ENCODE results near the gene LRRTM4.

Gene LRRTM4

DNA sequence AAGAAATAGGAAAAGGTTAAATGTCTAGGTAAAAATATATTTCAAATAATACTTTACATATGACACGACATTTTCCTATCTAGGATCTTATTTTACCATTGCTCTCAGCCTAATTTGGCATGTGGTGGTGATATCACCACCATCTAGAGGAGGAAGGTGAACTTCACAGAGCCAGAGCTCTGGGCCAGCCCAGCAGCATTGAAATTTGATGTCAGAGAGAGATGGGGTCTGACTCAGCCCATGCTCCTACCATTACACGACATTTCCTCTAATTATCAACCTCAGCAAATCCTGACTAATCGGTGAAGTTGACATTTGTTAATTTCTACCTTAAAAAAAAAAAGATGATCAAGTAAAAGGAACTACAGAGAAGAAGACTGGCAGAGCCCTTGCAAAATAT is 42.3 kb downstream of the LRRTM4 start:
- Histone ChIP-seq H3K36me3 (ENCODE audit: control insufficient read depth, insufficient read depth, low read length) (no peaks in the 10 kb centered on the region), H3K4me1 (ENCODE audit: control insufficient read depth, insufficient read depth, low read length) (no peaks in the 10 kb centered on the region), H3K27ac (ENCODE audit: insufficient read depth, low read depth, low read length, poor library complexity, severe bottlenecking) (no peak overlapping the region), H3K4me3 (ENCODE audit: insufficient read depth, low read depth, low read length) (no peak overlapping the region), H3K27me3 (ENCODE audit: control insufficient read depth, insufficient read depth, low read length, poor library complexity, severe bottlenecking) (no peaks in the 10 kb centered on the region), H3K9me3 (ENCODE audit: control insufficient read depth, low read length) (no peaks in the 10 kb centered on the region)
- 83 to 90% methylated on average over 2 to 3 of the region's 3 CpGs for WGBS, 2 experiments

- no peak overlapping the region for H3K27ac ChIP-seq (ENCODE audit: insufficient read depth, low read depth, low read length, poor library complexity, severe bottlenecking)
- H3K4me1 ChIP-seq (ENCODE audit: control insufficient read depth, insufficient read depth, low read length), result no peaks in the 10 kb centered on the region
- H3K9me3 ChIP-seq (ENCODE audit: control insufficient read depth, low read length), result no peaks in the 10 kb centered on the region
- 91 to 92% methylated on average over 6 of the region's 6 CpGs for WGBS, 2 experiments
- H3K27me3 ChIP-seq (ENCODE audit: control insufficient read depth, insufficient read depth, low read length, poor library complexity, severe bottlenecking), result no peaks in the 10 kb centered on the region
- no peaks in the 10 kb centered on the region for H3K36me3 ChIP-seq (ENCODE audit: control insufficient read depth, insufficient read depth, low read length)
- no peak overlapping the region for H3K4me3 ChIP-seq (ENCODE audit: insufficient read depth, low read depth, low read length)
These were observed 42.8 kb downstream of the LRRTM4 start for GRCh38 chr2:77479395-77479794.

GRCh38 chr2:77470096-77470495 is 52.1 kb downstream of the LRRTM4 start:
- Histone ChIP-seq H3K4me1 (ENCODE audit: control insufficient read depth, insufficient read depth, low read length) (no peaks in the 10 kb centered on the region), H3K27ac (ENCODE audit: insufficient read depth, low read depth, low read length, poor library complexity, severe bottlenecking) (no peak overlapping the region)
- WGBS, 2 experiments, result 93 to 95% methylated on average over 2 to 3 of the region's 3 CpGs

GRCh38 chr2:77469106-77469505 is 53.1 kb downstream of the LRRTM4 start:
- no peaks in the 10 kb centered on the region for H3K27me3 ChIP-seq (ENCODE audit: control insufficient read depth, insufficient read depth, low read length, poor library complexity, severe bottlenecking)
- no peak overlapping the region for H3K27ac ChIP-seq (ENCODE audit: insufficient read depth, low read depth, low read length, poor library complexity, severe bottlenecking)
- H3K36me3 ChIP-seq (ENCODE audit: control insufficient read depth, insufficient read depth, low read length), result no peaks in the 10 kb centered on the region
- no peaks in the 10 kb centered on the region for H3K9me3 ChIP-seq (ENCODE audit: control insufficient read depth, low read length)
- no peaks in the 10 kb centered on the region for H3K4me1 ChIP-seq (ENCODE audit: control insufficient read depth, insufficient read depth, low read length)
- no peak overlapping the region for H3K4me3 ChIP-seq (ENCODE audit: insufficient read depth, low read depth, low read length)
- WGBS, 2 experiments, result 91 to 97% methylated on average over 3 to 4 of the region's 4 CpGs

More at GRCh38 chr2:77470096-77470495, 52.1 kb downstream of the LRRTM4 start:
- H3K9me3 ChIP-seq (ENCODE audit: control insufficient read depth, low read length), result no peaks in the 10 kb centered on the region
- H3K36me3 ChIP-seq (ENCODE audit: control insufficient read depth, insufficient read depth, low read length), result no peaks in the 10 kb centered on the region
- no peak overlapping the region for H3K4me3 ChIP-seq (ENCODE audit: insufficient read depth, low read depth, low read length)
- H3K27me3 ChIP-seq (ENCODE audit: control insufficient read depth, insufficient read depth, low read length, poor library complexity, severe bottlenecking), result no peaks in the 10 kb centered on the region

DNA sequence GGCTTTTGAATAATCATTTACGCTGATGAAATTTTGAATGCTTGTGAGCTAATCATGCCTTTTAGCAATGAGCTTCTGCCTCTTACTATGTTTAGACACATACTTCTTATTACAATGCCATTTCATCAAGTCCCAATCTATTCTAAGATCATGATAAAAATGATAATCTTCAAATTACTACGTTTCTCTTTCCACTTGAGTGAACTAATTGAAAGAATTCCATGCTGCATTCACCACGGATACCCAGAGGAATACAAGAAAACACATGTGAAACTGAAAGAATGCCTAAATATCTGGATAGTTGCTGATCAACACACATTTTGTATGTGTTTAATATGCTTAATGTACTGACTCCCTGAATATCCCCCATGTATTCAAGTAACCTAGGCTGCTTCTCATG is 62.3 kb downstream of the LRRTM4 start:
- 84 to 97% methylated on average over 2 to 3 of the region's 3 CpGs for WGBS, 2 experiments
- Histone ChIP-seq H3K36me3 (ENCODE audit: control insufficient read depth, insufficient read depth, low read length) (no peaks in the 10 kb centered on the region), H3K4me3 (ENCODE audit: insufficient read depth, low read depth, low read length) (no peak overlapping the region), H3K9me3 (ENCODE audit: control insufficient read depth, low read length) (no peaks in the 10 kb centered on the region), H3K27me3 (ENCODE audit: control insufficient read depth, insufficient read depth, low read length, poor library complexity, severe bottlenecking) (no peaks in the 10 kb centered on the region), H3K4me1 (ENCODE audit: control insufficient read depth, insufficient read depth, low read length) (peaks cover 2% of the 10 kb centered on the region), H3K27ac (ENCODE audit: insufficient read depth, low read depth, low read length, poor library complexity, severe bottlenecking) (no peak overlapping the region)

DNA sequence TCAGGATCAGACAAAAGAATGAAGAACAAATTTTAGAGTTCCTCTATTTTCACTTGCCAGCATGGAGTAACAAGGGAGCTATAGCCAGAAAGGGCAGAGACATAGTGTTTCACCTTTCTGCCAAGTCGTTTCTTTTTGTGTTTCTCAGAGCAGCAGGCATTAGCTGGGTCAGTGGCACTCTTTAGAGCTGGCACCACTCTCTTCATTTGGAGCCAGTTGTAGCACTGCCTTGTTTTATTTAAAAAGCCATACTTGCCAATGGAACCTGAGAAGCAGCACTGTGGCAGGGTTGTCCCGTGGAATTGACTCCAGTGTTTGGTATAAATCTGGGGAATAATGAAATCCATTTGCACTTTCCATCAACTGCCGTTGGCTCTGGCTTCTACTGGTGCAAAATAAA is 64.0 kb downstream of the LRRTM4 start:
- no peaks in the 10 kb centered on the region for H3K9me3 ChIP-seq (ENCODE audit: control insufficient read depth, low read length)
- H3K27me3 ChIP-seq (ENCODE audit: control insufficient read depth, insufficient read depth, low read length, poor library complexity, severe bottlenecking), result no peaks in the 10 kb centered on the region
- H3K36me3 ChIP-seq (ENCODE audit: control insufficient read depth, insufficient read depth, low read length), result no peaks in the 10 kb centered on the region
- H3K4me1 ChIP-seq (ENCODE audit: control insufficient read depth, insufficient read depth, low read length), result peaks cover 2% of the 10 kb centered on the region
- WGBS, 2 experiments, result 91% methylated on average over 3 of the region's 3 CpGs
- no peak overlapping the region for H3K27ac ChIP-seq (ENCODE audit: insufficient read depth, low read depth, low read length, poor library complexity, severe bottlenecking)
- H3K4me3 ChIP-seq (ENCODE audit: insufficient read depth, low read depth, low read length), result no peak overlapping the region

- no peaks in the 10 kb centered on the region for H3K36me3 ChIP-seq (ENCODE audit: control insufficient read depth, insufficient read depth, low read length)
- 93 to 100% methylated on average over 1 of the region's 1 CpG for WGBS, 2 experiments
- no peak overlapping the region for H3K4me3 ChIP-seq (ENCODE audit: insufficient read depth, low read depth, low read length)
- no peaks in the 10 kb centered on the region for H3K27me3 ChIP-seq (ENCODE audit: control insufficient read depth, insufficient read depth, low read length, poor library complexity, severe bottlenecking)
- H3K9me3 ChIP-seq (ENCODE audit: control insufficient read depth, low read length), result no peaks in the 10 kb centered on the region
- no peak overlapping the region for H3K27ac ChIP-seq (ENCODE audit: insufficient read depth, low read depth, low read length, poor library complexity, severe bottlenecking)
- peaks cover 2% of the 10 kb centered on the region for H3K4me1 ChIP-seq (ENCODE audit: control insufficient read depth, insufficient read depth, low read length)
These were observed 64.5 kb downstream of the LRRTM4 start for GRCh38 chr2:77457665-77458064.

DNA sequence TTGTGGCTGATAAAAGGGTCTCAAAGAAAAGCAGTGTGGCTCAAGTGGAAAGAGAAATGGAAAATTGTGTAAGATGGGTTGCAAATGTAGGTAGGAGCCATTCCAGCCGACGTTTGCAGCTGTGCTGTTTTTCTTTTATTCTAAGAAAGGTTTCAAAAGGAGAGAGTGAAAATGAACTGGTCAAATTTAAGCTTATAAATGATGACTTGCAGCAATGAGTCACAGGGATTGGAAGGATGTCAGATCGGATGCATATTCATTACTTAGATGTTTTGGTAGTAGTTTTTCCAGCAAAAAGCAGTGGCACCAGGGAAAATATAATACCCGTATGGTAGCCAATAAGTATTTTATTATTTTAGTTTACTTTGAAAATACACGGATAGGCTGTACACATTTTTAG is 79.1 kb downstream of the LRRTM4 start:
- no peak overlapping the region for H3K4me3 ChIP-seq (ENCODE audit: insufficient read depth, low read depth, low read length)
- no peak overlapping the region for H3K27ac ChIP-seq (ENCODE audit: insufficient read depth, low read depth, low read length, poor library complexity, severe bottlenecking)
- WGBS, 2 experiments, result 92 to 94% methylated on average over 3 to 4 of the region's 5 CpGs
- no peaks in the 10 kb centered on the region for H3K27me3 ChIP-seq (ENCODE audit: control insufficient read depth, insufficient read depth, low read length, poor library complexity, severe bottlenecking)
- H3K4me1 ChIP-seq (ENCODE audit: control insufficient read depth, insufficient read depth, low read length), result no peaks in the 10 kb centered on the region
- H3K9me3 ChIP-seq (ENCODE audit: control insufficient read depth, low read length), result no peaks in the 10 kb centered on the region
- no peaks in the 10 kb centered on the region for H3K36me3 ChIP-seq (ENCODE audit: control insufficient read depth, insufficient read depth, low read length)

DNA sequence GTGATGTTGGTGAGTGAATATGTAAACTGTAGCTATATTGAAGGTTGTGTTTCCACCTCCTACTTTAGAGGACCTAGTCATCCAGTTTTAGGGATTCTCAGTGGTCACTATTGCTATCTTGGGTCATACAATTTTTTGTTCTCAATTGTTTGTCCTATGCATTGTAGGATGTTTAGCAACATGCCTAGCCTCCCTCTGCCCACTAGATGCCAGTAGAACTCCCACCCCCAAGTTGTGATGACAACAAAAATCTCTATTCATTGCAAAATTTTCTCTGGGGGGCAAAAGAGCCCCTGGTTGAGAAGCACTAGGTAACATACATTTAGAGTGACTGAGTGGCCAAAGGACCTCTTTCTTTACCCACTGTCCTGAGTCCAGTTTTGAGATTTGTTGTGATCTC is 87.3 kb downstream of the LRRTM4 start:
- H3K27me3 ChIP-seq (ENCODE audit: control insufficient read depth, insufficient read depth, low read length, poor library complexity, severe bottlenecking), result no peaks in the 10 kb centered on the region
- no peaks in the 10 kb centered on the region for H3K9me3 ChIP-seq (ENCODE audit: control insufficient read depth, low read length)
- H3K4me3 ChIP-seq (ENCODE audit: insufficient read depth, low read depth, low read length), result no peak overlapping the region
- H3K27ac ChIP-seq (ENCODE audit: insufficient read depth, low read depth, low read length, poor library complexity, severe bottlenecking), result no peak overlapping the region
- no peaks in the 10 kb centered on the region for H3K36me3 ChIP-seq (ENCODE audit: control insufficient read depth, insufficient read depth, low read length)
- no peaks in the 10 kb centered on the region for H3K4me1 ChIP-seq (ENCODE audit: control insufficient read depth, insufficient read depth, low read length)

- Histone ChIP-seq H3K27ac (ENCODE audit: insufficient read depth, low read depth, low read length, poor library complexity, severe bottlenecking) (no peak overlapping the region), H3K4me3 (ENCODE audit: insufficient read depth, low read depth, low read length) (no peak overlapping the region), H3K4me1 (ENCODE audit: control insufficient read depth, insufficient read depth, low read length) (no peaks in the 10 kb centered on the region), H3K36me3 (ENCODE audit: control insufficient read depth, insufficient read depth, low read length) (no peaks in the 10 kb centered on the region), H3K9me3 (ENCODE audit: control insufficient read depth, low read length) (no peaks in the 10 kb centered on the region), H3K27me3 (ENCODE audit: control insufficient read depth, insufficient read depth, low read length, poor library complexity, severe bottlenecking) (no peaks in the 10 kb centered on the region)
- WGBS, 2 experiments, result 80 to 93% methylated on average over 2 of the region's 4 CpGs
These were observed 93.2 kb downstream of the LRRTM4 start for GRCh38 chr2:77428946-77429345.

- no peaks in the 10 kb centered on the region for H3K9me3 ChIP-seq (ENCODE audit: control insufficient read depth, low read length)
These were observed 100.2 kb downstream of the LRRTM4 start for GRCh38 chr2:77421971-77422370.

More at GRCh38 chr2:77421971-77422370, 100.2 kb downstream of the LRRTM4 start:
- Histone ChIP-seq H3K27me3 (ENCODE audit: control insufficient read depth, insufficient read depth, low read length, poor library complexity, severe bottlenecking) (no peaks in the 10 kb centered on the region), H3K4me3 (ENCODE audit: insufficient read depth, low read depth, low read length) (no peak overlapping the region), H3K36me3 (ENCODE audit: control insufficient read depth, insufficient read depth, low read length) (no peaks in the 10 kb centered on the region), H3K27ac (ENCODE audit: insufficient read depth, low read depth, low read length, poor library complexity, severe bottlenecking) (no peak overlapping the region), H3K4me1 (ENCODE audit: control insufficient read depth, insufficient read depth, low read length) (no peaks in the 10 kb centered on the region)
- WGBS, 2 experiments, result 97% methylated on average over 4 of the region's 4 CpGs; no CpG with 5 or more reads in 1 of the 2 experiments

Measured in ectodermal cell (in vitro differentiated cells).